GM21825 (cell line): ENCODE results near the gene SURF2.
"Not testable (repeated sequence)": the region's sequence is repeated elsewhere in the genome, so short reads cannot be mapped to it uniquely, and the experiment has no call there.

Source experiments
- ATAC-seq: cut with Tn5 transposase; IDR thresholded peaks from one replicate; pipeline ENCODE4 v1.9.1; 2021; ENCODE audit warnings: mild to moderate bottlenecking, moderate library complexity; ENCODE audit not compliant: unreplicated experiment

SURF2 gene

GRCh38 chr9:133375724-133376654 lies 19.6 kb downstream of the SURF2 start, which contains the start of the genes STKLD1 and SURF4:
Gene STKLD1 (plus strand): TSS chr9:133376366. CDS start chr9:133376474, 108 bp downstream.
Gene SURF4 (minus strand): TSS chr9:133376060. CDS start chr9:133375969, 91 bp downstream.
- peak; percentile 84 for ATAC-seq

DNA sequence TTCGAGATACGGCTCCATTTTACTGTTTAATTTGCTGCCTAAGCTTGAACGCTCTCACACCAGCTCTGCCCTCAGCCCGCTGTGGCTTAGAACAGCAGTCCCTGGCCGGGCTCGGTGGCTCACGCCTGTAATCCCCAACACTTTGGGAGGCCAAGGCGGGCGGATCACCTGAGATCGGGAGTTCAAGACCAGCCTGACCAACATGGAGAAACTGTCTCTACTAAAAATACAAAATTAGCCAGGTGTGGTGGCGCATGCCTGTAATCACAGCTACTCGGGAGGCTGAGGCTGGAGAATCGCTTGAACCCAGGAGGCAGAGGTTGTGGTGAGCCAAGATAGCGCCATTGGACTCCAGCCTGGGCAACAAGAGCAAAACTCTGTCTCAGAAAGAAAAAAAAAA lies 20.9 kb downstream of the SURF2 start:
- not testable (repeated sequence) for ATAC-seq

GRCh38 chr9:133377721-133378216 lies 21.4 kb downstream of the SURF2 start:
- no peak for ATAC-seq

GRCh38 chr9:133378408-133378962 lies 22.1 kb downstream of the SURF2 start:
- ATAC-seq = no peak

DNA sequence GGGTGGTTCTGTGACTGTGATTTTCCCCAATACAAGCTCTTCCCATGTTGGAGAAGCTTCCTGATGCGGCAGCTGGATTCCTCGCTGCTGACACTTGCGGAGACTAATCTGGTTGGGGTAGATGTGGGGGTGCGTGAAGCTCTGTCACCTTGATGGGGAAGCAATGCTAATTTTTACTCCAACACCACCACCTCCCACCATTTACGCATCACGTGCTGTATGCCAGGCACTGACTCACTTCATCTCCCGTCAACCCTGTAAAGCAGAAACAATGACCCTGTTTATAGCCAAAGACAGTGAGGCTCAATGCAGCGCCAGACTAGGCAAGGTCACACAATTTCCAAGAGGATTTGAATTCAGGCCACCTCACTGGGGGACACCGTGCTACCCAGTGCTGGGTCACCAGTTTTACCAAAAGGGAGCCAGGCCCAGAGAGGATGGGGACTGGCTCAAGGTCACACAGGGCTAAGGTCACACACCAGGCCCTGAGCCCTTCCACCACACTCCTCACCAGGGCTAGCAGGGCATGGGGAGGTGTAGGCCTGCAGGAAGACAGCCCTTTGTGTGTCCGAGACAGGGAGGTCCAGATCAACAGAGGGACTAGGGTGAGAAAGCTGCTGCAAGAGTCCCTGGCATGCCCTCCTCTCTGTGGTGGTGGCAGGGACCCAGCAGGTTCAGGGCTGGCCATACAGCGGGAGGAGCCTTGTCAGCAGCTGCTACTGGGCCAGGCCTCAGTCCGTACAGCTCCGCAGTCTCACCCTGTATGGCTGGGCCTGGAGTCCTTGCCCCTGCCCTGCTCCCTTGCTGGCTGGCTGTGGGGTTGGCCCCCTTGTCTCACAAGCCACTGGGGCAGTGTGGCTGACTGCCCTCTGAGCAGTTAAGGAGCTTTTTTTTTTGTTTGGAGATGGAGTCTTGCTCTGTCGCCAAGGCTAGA lies 23.1 kb downstream of the SURF2 start:
- no peak for ATAC-seq

- ATAC-seq = no peak
Measured at GRCh38 chr9:133380734-133381133, 24.4 kb downstream of the SURF2 start.

DNA sequence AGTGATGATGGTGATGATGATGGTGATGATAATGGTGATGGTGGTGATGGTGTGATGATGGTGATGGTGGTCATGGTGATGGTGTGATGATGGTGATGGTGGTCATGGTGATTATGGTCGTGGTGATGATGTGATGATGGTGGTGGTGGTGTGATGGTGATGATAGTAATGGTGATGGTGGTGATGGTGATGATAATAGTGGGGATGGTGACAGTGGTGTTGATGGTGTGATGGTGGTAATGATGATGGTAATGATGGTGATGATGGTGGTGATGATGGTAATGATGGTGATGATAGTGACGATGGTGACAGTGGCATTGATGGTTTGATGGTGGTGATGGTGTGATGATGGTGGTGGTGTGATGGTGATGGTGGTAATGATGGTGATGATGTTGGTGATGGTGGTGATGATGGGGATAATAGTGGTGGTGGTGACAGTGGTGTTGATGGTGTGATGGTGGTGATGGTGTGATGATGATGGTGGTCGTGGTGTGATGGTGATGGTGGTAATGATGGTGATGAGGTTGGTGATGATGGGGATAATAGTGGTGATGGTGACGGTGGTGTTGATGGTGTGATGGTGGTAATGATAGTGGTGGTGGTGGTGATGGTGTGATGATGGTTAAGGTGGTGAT lies 26.3 kb downstream of the SURF2 start:
- no peak for ATAC-seq

DNA sequence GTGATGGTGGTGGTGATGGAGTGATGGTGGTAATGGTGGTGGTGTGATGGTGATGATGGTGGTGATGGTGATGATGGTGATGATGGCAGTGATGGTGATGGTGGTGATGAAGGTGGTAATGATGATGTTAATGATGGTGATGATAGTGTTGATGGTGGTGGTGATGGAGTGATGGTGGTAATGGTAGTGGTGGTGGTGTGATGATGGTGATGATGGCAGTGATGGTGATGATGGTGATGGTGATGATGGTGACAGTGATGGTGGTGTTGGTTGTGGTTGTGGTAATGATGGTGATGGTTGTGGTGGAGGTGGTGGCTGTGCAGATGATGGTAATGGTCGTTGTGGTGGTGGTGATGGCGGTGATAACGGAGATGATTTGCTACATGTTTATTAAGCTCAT lies 27.1 kb downstream of the SURF2 start:
- no peak for ATAC-seq

DNA sequence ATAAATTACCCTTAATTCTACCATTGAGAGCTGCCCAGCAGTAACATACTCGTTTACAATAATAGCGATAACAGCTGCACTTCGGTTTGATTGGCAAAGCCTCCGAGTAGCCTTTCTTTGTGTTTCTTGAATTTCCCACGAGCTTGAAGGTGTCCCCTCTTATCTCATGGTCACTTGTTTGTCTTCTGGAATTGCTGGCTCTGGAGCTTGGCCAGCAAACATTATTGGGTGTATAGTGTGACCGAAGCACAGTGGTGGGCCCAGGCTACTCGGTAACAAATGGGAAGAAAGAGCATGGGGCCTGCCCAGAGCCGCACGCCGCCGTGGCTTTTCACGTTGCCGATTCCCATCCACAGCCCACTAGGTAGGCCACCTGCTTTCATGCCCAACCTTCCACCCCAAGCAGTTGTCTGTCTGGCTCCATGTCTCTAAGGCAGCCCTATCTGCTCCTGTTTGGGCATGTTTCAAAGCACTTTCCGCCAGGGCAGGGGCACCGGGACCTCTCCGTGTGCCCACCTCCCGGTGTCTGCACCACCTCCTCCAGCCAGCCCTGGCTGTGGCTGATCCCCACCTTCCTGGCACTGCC lies 28.5 kb downstream of the SURF2 start:
- ATAC-seq = no peak

GRCh38 chr9:133385452-133385851 lies 29.1 kb downstream of the SURF2 start:
- no peak for ATAC-seq

- ATAC-seq = no peak
Measured at GRCh38 chr9:133386338-133386737, 30.0 kb downstream of the SURF2 start.

DNA sequence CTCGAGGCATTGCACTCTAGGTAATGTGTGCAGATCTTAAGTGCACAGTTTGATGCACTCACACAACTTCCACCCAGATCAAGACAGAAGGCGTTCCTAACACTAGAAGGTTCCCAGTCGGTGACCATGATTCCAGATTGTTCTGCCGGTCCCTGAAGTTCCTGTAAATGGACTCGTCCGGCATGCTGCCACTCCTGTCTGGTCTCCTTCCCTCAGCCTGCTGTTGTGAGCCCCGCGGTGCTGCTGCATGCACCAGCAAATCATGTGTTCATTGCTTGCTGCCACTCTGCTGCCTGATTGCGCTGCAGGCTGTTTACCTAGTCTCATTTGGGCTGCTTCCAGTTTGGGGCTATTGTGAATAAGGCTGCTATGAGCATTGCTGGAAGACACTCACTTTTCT lies 31.3 kb downstream of the SURF2 start:
- ATAC-seq = no peak

DNA sequence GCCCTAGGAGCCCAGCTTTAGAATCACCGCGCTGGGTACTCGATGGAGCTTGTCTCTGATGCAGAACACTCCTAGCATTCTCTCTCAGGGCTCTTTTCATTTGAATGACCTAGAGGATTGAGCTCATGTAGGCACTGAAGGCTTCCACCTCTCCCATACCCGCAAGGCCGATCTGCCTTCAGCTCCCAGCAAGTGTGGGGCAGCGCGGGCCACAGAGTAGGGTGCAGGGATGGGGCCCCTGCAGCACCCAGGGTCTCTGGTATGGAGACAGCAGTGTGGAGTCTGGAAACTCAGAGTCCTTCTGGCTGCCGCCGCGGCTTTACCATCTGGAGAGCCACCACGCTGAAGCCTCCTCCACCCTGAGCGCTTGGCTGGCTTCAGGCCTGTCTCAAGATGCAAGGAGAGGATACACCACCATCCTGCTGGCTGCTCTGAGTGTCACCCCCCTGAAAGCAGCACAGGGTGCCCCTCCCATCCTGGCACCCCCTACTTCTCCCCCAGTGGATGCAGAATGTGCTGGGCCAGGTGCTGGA lies 32.7 kb downstream of the SURF2 start:
- no peak for ATAC-seq

DNA sequence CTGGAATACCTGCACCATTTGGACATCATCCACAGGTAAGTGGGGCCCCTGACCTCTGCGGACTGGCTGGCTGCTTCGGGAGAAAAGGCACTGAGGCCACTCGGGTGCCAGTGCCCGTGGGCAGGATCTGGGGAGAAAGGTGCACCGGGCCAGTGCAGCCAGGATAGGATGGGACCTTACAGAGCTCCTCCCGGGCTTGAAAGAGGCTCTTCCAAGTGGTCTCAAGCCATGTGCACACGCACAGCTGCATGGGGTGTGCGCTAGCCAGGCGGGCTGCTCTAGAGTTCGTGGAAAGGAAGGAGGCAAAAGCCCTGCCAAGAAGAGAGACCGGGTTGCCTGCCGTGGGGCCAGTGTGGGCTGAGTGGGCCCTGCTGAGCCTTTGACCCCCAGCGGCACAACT lies 33.2 kb downstream of the SURF2 start:
- ATAC-seq = no peak

GRCh38 chr9:133390713-133391112 lies 34.4 kb downstream of the SURF2 start:
- ATAC-seq = no peak

- ATAC-seq = not testable (repeated sequence)
Measured at GRCh38 chr9:133391449-133391848, 35.1 kb downstream of the SURF2 start.

GRCh38 chr9:133392308-133392707 lies 36.0 kb downstream of the SURF2 start:
- ATAC-seq = not testable (repeated sequence)

GRCh38 chr9:133393399-133393798 lies 37.0 kb downstream of the SURF2 start:
- no peak for ATAC-seq

GRCh38 chr9:133394687-133395271 lies 38.4 kb downstream of the SURF2 start:
- ATAC-seq = no peak
